Measurements from ENCODE around the gene LZTR1. TPM values are rescaled to one million over a fixed set of nuclear protein-coding genes. Genes with fewer than 3 reads are reported as not detected.

LZTR1 gene
- total and polyA plus RNA-seq, 4 donors = 7.9 to 32.5 (median 13.2) TPM

DNA sequence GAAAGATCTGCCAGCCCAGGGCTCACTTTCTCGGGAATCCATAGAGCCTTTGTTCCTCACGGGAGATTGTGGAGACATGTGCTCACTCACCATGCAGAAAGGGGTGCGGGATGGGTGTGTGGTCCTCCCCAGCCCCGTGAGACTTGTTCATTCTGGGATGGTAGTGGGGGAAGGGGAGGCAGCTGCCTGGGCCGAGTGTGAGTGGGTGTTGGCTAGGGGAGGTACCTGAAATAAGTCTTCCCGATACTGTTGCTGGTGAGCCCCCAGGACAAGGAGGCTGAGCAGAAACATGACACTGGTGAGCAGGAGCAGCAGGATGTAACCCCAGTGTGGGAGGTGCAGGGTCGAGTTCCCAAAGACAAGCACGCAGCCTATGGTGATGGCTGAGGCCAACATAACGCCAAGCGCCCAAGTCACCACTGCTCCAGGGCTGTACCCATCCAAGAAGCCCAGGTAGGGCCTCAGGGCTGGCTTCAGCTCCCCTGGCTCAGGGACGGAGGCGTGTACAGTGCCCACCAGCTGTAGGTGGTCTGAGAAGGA, 47.5 kb downstream of the LZTR1 start:
- Histone ChIP-seq H3K27me3 (ENCODE audit: control insufficient read depth in 4 of 4, insufficient read depth in 4 of 4, low read length in 3 of 4) (no peaks in the 10 kb centered on the region), H3K4me1 (ENCODE audit: control insufficient read depth in 4 of 4, insufficient read depth in 4 of 4, low read length in 3 of 4) (no peaks in the 10 kb centered on the region), H3K9me3 (ENCODE audit: control insufficient read depth in 4 of 4, low read length in 3 of 4) (no peaks in the 10 kb centered on the region), H3K4me3 (ENCODE audit: low read depth in 1 of 3, low read length in 3 of 3) (no peak overlapping the region), H3K36me3 (ENCODE audit: control insufficient read depth in 4 of 4, insufficient read depth in 3 of 4, low read depth in 1 of 4, low read length in 3 of 4) (no peaks in the 10 kb centered on the region), H3K9ac (ENCODE audit: low read depth in 1 of 2, low read length in 2 of 2) (no peak overlapping the region), H3K27ac (ENCODE audit: low read depth in 1 of 2, low read length in 2 of 2) (no peak overlapping the region)
- DNase-seq (ENCODE audit: low spot score) = no peak
- TF ChIP-seq GABPA (IDR thresholded peaks at IDR 0.05 in 1 of 2, conservative IDR thresholded peaks at IDR 0.05 in 1 of 2) (no peak), HNF4G (IDR thresholded peaks at IDR 0.05) (no peak), FOXA1 (IDR thresholded peaks at IDR 0.05) (no peak), RXRA (IDR thresholded peaks at IDR 0.05) (no peak), RAD21 (IDR thresholded peaks at IDR 0.05) (no peak), JUND (IDR thresholded peaks at IDR 0.05) (no peak), HNF4A (conservative IDR thresholded peaks at IDR 0.05) (no peak), EGR1 (IDR thresholded peaks at IDR 0.05; ENCODE audit: low read depth in 2 of 2) (no peak), YY1 (IDR thresholded peaks at IDR 0.05) (no peak), TAF1 (conservative IDR thresholded peaks at IDR 0.05) (no peak), NR2F2 (IDR thresholded peaks at IDR 0.05) (no peak), SP1 (IDR thresholded peaks at IDR 0.05) (no peak), FOXA2 (IDR thresholded peaks at IDR 0.05) (no peak)
- TF ChIP-seq, protein P1, sequence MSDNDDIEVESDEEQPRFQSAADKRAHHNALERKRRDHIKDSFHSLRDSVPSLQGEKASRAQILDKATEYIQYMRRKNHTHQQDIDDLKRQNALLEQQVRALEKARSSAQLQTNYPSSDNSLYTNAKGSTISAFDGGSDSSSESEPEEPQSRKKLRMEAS (IDR thresholded peaks at IDR 0.05) = no peak
- TF ChIP-seq, protein P2, sequence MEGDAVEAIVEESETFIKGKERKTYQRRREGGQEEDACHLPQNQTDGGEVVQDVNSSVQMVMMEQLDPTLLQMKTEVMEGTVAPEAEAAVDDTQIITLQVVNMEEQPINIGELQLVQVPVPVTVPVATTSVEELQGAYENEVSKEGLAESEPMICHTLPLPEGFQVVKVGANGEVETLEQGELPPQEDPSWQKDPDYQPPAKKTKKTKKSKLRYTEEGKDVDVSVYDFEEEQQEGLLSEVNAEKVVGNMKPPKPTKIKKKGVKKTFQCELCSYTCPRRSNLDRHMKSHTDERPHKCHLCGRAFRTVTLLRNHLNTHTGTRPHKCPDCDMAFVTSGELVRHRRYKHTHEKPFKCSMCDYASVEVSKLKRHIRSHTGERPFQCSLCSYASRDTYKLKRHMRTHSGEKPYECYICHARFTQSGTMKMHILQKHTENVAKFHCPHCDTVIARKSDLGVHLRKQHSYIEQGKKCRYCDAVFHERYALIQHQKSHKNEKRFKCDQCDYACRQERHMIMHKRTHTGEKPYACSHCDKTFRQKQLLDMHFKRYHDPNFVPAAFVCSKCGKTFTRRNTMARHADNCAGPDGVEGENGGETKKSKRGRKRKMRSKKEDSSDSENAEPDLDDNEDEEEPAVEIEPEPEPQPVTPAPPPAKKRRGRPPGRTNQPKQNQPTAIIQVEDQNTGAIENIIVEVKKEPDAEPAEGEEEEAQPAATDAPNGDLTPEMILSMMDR (IDR thresholded peaks at IDR 0.05; ENCODE audit: low read depth, low read length, missing input control) = no peak
- TF ChIP-seq, protein P3, sequence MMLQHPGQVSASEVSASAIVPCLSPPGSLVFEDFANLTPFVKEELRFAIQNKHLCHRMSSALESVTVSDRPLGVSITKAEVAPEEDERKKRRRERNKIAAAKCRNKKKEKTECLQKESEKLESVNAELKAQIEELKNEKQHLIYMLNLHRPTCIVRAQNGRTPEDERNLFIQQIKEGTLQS (IDR thresholded peaks at IDR 0.05) = no peak
- TF ChIP-seq, protein P4, sequence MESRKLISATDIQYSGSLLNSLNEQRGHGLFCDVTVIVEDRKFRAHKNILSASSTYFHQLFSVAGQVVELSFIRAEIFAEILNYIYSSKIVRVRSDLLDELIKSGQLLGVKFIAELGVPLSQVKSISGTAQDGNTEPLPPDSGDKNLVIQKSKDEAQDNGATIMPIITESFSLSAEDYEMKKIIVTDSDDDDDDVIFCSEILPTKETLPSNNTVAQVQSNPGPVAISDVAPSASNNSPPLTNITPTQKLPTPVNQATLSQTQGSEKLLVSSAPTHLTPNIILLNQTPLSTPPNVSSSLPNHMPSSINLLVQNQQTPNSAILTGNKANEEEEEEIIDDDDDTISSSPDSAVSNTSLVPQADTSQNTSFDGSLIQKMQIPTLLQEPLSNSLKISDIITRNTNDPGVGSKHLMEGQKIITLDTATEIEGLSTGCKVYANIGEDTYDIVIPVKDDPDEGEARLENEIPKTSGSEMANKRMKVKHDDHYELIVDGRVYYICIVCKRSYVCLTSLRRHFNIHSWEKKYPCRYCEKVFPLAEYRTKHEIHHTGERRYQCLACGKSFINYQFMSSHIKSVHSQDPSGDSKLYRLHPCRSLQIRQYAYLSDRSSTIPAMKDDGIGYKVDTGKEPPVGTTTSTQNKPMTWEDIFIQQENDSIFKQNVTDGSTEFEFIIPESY (IDR thresholded peaks at IDR 0.05) = no peak
- TF ChIP-seq, protein P5, sequence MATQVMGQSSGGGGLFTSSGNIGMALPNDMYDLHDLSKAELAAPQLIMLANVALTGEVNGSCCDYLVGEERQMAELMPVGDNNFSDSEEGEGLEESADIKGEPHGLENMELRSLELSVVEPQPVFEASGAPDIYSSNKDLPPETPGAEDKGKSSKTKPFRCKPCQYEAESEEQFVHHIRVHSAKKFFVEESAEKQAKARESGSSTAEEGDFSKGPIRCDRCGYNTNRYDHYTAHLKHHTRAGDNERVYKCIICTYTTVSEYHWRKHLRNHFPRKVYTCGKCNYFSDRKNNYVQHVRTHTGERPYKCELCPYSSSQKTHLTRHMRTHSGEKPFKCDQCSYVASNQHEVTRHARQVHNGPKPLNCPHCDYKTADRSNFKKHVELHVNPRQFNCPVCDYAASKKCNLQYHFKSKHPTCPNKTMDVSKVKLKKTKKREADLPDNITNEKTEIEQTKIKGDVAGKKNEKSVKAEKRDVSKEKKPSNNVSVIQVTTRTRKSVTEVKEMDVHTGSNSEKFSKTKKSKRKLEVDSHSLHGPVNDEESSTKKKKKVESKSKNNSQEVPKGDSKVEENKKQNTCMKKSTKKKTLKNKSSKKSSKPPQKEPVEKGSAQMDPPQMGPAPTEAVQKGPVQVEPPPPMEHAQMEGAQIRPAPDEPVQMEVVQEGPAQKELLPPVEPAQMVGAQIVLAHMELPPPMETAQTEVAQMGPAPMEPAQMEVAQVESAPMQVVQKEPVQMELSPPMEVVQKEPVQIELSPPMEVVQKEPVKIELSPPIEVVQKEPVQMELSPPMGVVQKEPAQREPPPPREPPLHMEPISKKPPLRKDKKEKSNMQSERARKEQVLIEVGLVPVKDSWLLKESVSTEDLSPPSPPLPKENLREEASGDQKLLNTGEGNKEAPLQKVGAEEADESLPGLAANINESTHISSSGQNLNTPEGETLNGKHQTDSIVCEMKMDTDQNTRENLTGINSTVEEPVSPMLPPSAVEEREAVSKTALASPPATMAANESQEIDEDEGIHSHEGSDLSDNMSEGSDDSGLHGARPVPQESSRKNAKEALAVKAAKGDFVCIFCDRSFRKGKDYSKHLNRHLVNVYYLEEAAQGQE (IDR thresholded peaks at IDR 0.05) = no peak
- WGBS = 75% methylated on average over 12 of the region's 12 CpGs

All from liver (tissue), 9 donors.